CD4-positive, alpha-beta T cell treated with Interleukin-6 at 100 ng/mL for 8 hours (primary cell): Measurements from ENCODE around the gene CDH4.
"Not testable (repeated sequence)": the region's sequence is repeated elsewhere in the genome, so short reads cannot be mapped to it uniquely, and the experiment has no call there.

Experiments
- DNase-seq: peaks from one replicate; pipeline ENCODE4 v3.0.0-alpha.2; 2020; ENCODE audit warnings: mixed read lengths, low spot score

The CDH4 gene

GRCh38 chr20:61459266-61459665 lies 207.2 kb downstream of the CDH4 start:
- DNase-seq, result no peak

GRCh38 chr20:61459705-61460104 lies 207.6 kb downstream of the CDH4 start:
- no peak for DNase-seq

GRCh38 chr20:61460261-61461052 lies 208.4 kb downstream of the CDH4 start:
- no peak for DNase-seq

GRCh38 chr20:61461461-61461860 lies 209.4 kb downstream of the CDH4 start:
- DNase-seq, result no peak

- no peak for DNase-seq
Measured at GRCh38 chr20:61464307-61465303, 212.5 kb downstream of the CDH4 start.

GRCh38 chr20:61475729-61476128 lies 223.7 kb downstream of the CDH4 start:
- no peak for DNase-seq

GRCh38 chr20:61476956-61477355 lies 224.9 kb downstream of the CDH4 start:
- DNase-seq, result no peak

- no peak for DNase-seq
Measured at GRCh38 chr20:61477451-61477861, 225.4 kb downstream of the CDH4 start.

GRCh38 chr20:61478094-61478493 lies 226.0 kb downstream of the CDH4 start:
- DNase-seq, result no peak

- DNase-seq, result no peak
Measured at GRCh38 chr20:61478611-61479305, 226.7 kb downstream of the CDH4 start.

- DNase-seq, result not testable (repeated sequence)
Measured at GRCh38 chr20:61479433-61479832, 227.4 kb downstream of the CDH4 start.

- no peak for DNase-seq
Measured at GRCh38 chr20:61480158-61480825, 228.2 kb downstream of the CDH4 start.

- DNase-seq, result no peak
Measured at GRCh38 chr20:61482056-61482887, 230.2 kb downstream of the CDH4 start.

GRCh38 chr20:61482901-61483300 lies 230.8 kb downstream of the CDH4 start:
- no peak for DNase-seq

GRCh38 chr20:61483336-61484067 lies 231.4 kb downstream of the CDH4 start:
- DNase-seq, result no peak

- DNase-seq, result no peak
Measured at GRCh38 chr20:61486198-61486597, 234.1 kb downstream of the CDH4 start.

- DNase-seq, result no peak
Measured at GRCh38 chr20:61487346-61487996, 235.4 kb downstream of the CDH4 start.

- DNase-seq, result no peak
Measured at GRCh38 chr20:61487997-61488371, 235.9 kb downstream of the CDH4 start.

GRCh38 chr20:61490721-61491120 lies 238.7 kb downstream of the CDH4 start:
- DNase-seq, result no peak

GRCh38 chr20:61492065-61492464 lies 240.0 kb downstream of the CDH4 start:
- DNase-seq, result no peak
